DMS153 (cell line): ENCODE data around the gene SETDB1.

Source experiments
- DNase-seq: peaks from one replicate; lab custom pipeline; 2025; lab: John Stamatoyannopoulos, UW

Gene SETDB1

GRCh38 chr1:150931773-150932172, 5.6 kb downstream of the SETDB1 start:
- no peak for DNase-seq

GRCh38 chr1:150944856-150945255, 18.7 kb downstream of the SETDB1 start:
- no peak for DNase-seq

GRCh38 chr1:150954708-150955107, 28.5 kb downstream of the SETDB1 start:
- no peak for DNase-seq

- no peak for DNase-seq
Measured at GRCh38 chr1:150955280-150955679, 29.1 kb downstream of the SETDB1 start.

- DNase-seq: no peak
Measured at GRCh38 chr1:150957666-150958065, 31.5 kb downstream of the SETDB1 start.

- no peak for DNase-seq
Measured at GRCh38 chr1:150960646-150961045, 34.5 kb downstream of the SETDB1 start.

- no peak for DNase-seq
Measured at GRCh38 chr1:150961756-150962155, 35.6 kb downstream of the SETDB1 start.

- no peak for DNase-seq
Measured at GRCh38 chr1:150963321-150964163, 37.4 kb downstream of the SETDB1 start.

GRCh38 chr1:150964164-150964489, 38.0 kb downstream of the SETDB1 start:
- no peak for DNase-seq

GRCh38 chr1:150965605-150966004, 39.4 kb downstream of the SETDB1 start:
- no peak for DNase-seq

GRCh38 chr1:150966011-150966410, 39.8 kb downstream of the SETDB1 start:
- no peak for DNase-seq

GRCh38 chr1:150967936-150968335, 41.8 kb downstream of the SETDB1 start:
- no peak for DNase-seq

- no peak for DNase-seq
Measured at GRCh38 chr1:150968491-150968890, 42.3 kb downstream of the SETDB1 start.

GRCh38 chr1:150969626-150970025, 43.5 kb downstream of the SETDB1 start:
- no peak for DNase-seq

GRCh38 chr1:150970808-150971582, 44.8 kb downstream of the SETDB1 start:
- DNase-seq: no peak

- no peak for DNase-seq
Measured at GRCh38 chr1:150971583-150972416, 45.6 kb downstream of the SETDB1 start.

GRCh38 chr1:150972417-150972940, 46.3 kb downstream of the SETDB1 start:
- no peak for DNase-seq

GRCh38 chr1:150973258-150973835, 47.2 kb downstream of the SETDB1 start:
- no peak for DNase-seq

GRCh38 chr1:150973836-150974579, 47.8 kb downstream of the SETDB1 start:
- no peak for DNase-seq

GRCh38 chr1:150974580-150975478, 48.7 kb downstream of the SETDB1 start, which contains the start of gene CERS2:
CERS2 (minus strand) TSS chr1:150974835; CDS start chr1:150969090, 5,745 bp downstream.
- DNase-seq: peak; percentile 68
